Liver (tissue), 9 donors: ENCODE data around the gene SHC2. TPM values are rescaled to one million over a fixed set of nuclear protein-coding genes. Genes with fewer than 3 reads are reported as not detected.

Experiments
- DNase-seq: peaks from one replicate; pipeline ENCODE4 v3.0.0-alpha.2; 2017; ENCODE audit warnings: low spot score
- H3K27ac ChIP-seq, 2 donors: one replicate each; pipeline ENCODE4 v1.7.0; 2013; ENCODE audit warnings: inconsistent platforms in 2 of 2, low read length in 2 of 2, control low read depth in 1 of 2, low read depth in 1 of 2, mild to moderate bottlenecking in 1 of 2
- H3K27me3 ChIP-seq, 4 donors: one replicate each; pipeline versions ENCODE4 v1.6.1 to v1.7.0; 2013; ENCODE audit warnings: low read length in 3 of 4, inconsistent platforms in 1 of 4, mild to moderate bottlenecking in 1 of 4, moderate library complexity in 1 of 4; ENCODE audit not compliant: control insufficient read depth in 4 of 4, insufficient read depth in 4 of 4
- H3K36me3 ChIP-seq, 4 donors: one replicate each; pipeline versions ENCODE4 v1.6.1 to v1.7.0; 2013; ENCODE audit warnings: low read length in 3 of 4, mild to moderate bottlenecking in 3 of 4, low read depth in 1 of 4, moderate library complexity in 1 of 4; ENCODE audit not compliant: control insufficient read depth in 4 of 4, insufficient read depth in 3 of 4
- H3K4me1 ChIP-seq, 4 donors: one replicate each; pipeline versions ENCODE4 v1.6.1 to v1.7.0; 2013; ENCODE audit warnings: low read length in 3 of 4, mild to moderate bottlenecking in 3 of 4, moderate library complexity in 1 of 4; ENCODE audit not compliant: control insufficient read depth in 4 of 4, insufficient read depth in 4 of 4
- H3K4me3 ChIP-seq, 3 donors: one replicate each; pipeline versions ENCODE4 v1.6.1 to v1.7.0; 2013; ENCODE audit warnings: low read length in 3 of 3, control low read depth in 1 of 3, low read depth in 1 of 3, mild to moderate bottlenecking in 1 of 3
- H3K9ac ChIP-seq, 2 donors: one replicate each; pipeline ENCODE4 v1.7.0; 2013; ENCODE audit warnings: low read length in 2 of 2, mild to moderate bottlenecking in 2 of 2, moderate library complexity in 2 of 2, control low read depth in 1 of 2, low read depth in 1 of 2
- H3K9me3 ChIP-seq, 4 donors: one replicate each; pipeline versions ENCODE4 v1.6.1 to v1.7.0; 2013; ENCODE audit warnings: low read length in 3 of 4; ENCODE audit not compliant: control insufficient read depth in 4 of 4
- ATF3 ChIP-seq: IDR thresholded peaks from 2 replicates; pipeline ENCODE4 v1.6.1; 2016; ENCODE audit warnings: antibody characterized with exemption
- CTCF ChIP-seq: fragments of 150-350 bp; IDR thresholded peaks from 2 replicates; pipeline ENCODE4 v1.5.1; 2017; ENCODE audit warnings: improper control_type of control experiment, low read depth, low read length; ENCODE audit not compliant: missing input control
- EGR1 ChIP-seq, 2 donors: IDR thresholded peaks; 2 replicates each; pipeline ENCODE4 v1.6.1; 2016 to 2018; ENCODE audit warnings: antibody characterized with exemption in 2 of 2, low read depth in 2 of 2
- FOXA1 ChIP-seq: IDR thresholded peaks from 2 replicates; pipeline ENCODE4 v1.6.1; 2016; ENCODE audit warnings: antibody characterized with exemption
- FOXA2 ChIP-seq: IDR thresholded peaks from 2 replicates; pipeline ENCODE4 v1.6.1; 2016; ENCODE audit warnings: antibody characterized with exemption
- HNF4A ChIP-seq, 2 donors: conservative IDR thresholded peaks; 2 replicates each; pipeline ENCODE4 v1.6.1; 2016; ENCODE audit warnings: antibody characterized with exemption in 2 of 2, mild to moderate bottlenecking in 2 of 2
- HNF4G ChIP-seq: IDR thresholded peaks from 2 replicates; pipeline ENCODE4 v1.6.1; 2016; ENCODE audit warnings: antibody characterized with exemption
- JUND ChIP-seq, 2 donors: IDR thresholded peaks; 2 replicates each; pipeline ENCODE4 v1.6.1; 2016; ENCODE audit warnings: antibody characterized with exemption in 2 of 2
- MAX ChIP-seq: IDR thresholded peaks from 2 replicates; pipeline ENCODE4 v1.6.1; 2016; ENCODE audit warnings: antibody characterized with exemption
- RAD21 ChIP-seq, 2 donors: IDR thresholded peaks; 2 replicates each; pipeline ENCODE4 v1.6.1; 2016; ENCODE audit warnings: antibody characterized with exemption in 2 of 2, mild to moderate bottlenecking in 2 of 2
- RXRA ChIP-seq, 2 donors: IDR thresholded peaks; 2 replicates each; pipeline ENCODE4 v1.6.1; 2017 to 2018; ENCODE audit warnings: antibody characterized with exemption in 2 of 2, mild to moderate bottlenecking in 1 of 2
- TAF1 ChIP-seq: conservative IDR thresholded peaks from 2 replicates; pipeline ENCODE4 v1.6.1; 2016; ENCODE audit warnings: antibody characterized with exemption, mild to moderate bottlenecking
- YY1 ChIP-seq: IDR thresholded peaks from 2 replicates; pipeline ENCODE4 v1.6.1; 2016; ENCODE audit warnings: antibody characterized with exemption, mild to moderate bottlenecking
- ZBTB33 ChIP-seq: IDR thresholded peaks from 2 replicates; pipeline ENCODE4 v1.6.1; 2016; ENCODE audit warnings: antibody characterized with exemption
- WGBS: extraction: QIAGEN DNeasy Blood & Tissue Kit; methylation state at CpG from one replicate; pipeline ENCODE4 v1.1.7; 2013; 5-methylcytosine and 5-hydroxymethylcytosine counted together
- polyA plus RNA-seq, 2 donors: library from polyadenylated mRNA; stranded (reverse) in 1 of 2; unstranded in 1 of 2; fragments of 200-250 nt in 1 of 2; fragments of >200 nt in 1 of 2; fragmentation: Nextera tagmentation in 1 of 2; extraction: Ambion mirVana in 1 of 2; gene quantifications; one replicate each; pipeline versions ENCODE4 v1.2.1 to v1.2.3, GENCODE V29; 2013 to 2015
- total RNA-seq, 2 donors: library from RNA; depleted of rRNA; stranded (reverse); fragments of >200 nt; gene quantifications; one replicate each; pipeline ENCODE4 v1.2.3, GENCODE V29; 2014
- donor health status: healthy.
- donor health status: healthy.
- donor health status: healthy.
- donor health status: healthy.
- donor health status: healthy.

The SHC2 gene
- total and polyA plus RNA-seq, 4 donors = 15.6 to 43.0 (median 23.0) TPM

GRCh38 chr19:457636-458035, 3.2 kb downstream of the SHC2 start:
- Histone ChIP-seq H3K36me3 (peaks cover 0 to 6% (median 0%) of the 10 kb centered on the region in 4 donors), H3K9ac (no peak overlapping the region), H3K27ac (no peak overlapping the region), H3K4me3 (no peak overlapping the region), H3K9me3 (no peaks in the 10 kb centered on the region), H3K4me1 (peaks cover 2 to 11% (median 6%) of the 10 kb centered on the region in 4 donors), H3K27me3 (no peaks in the 10 kb centered on the region)
- DNase-seq = no peak
- TF ChIP-seq FOXA2 (no peak), FOXA1 (no peak), ATF3 (no peak)
- WGBS = 98% methylated on average over 30 of the region's 30 CpGs

- Histone ChIP-seq H3K27me3 (no peaks in the 10 kb centered on the region), H3K9me3 (no peaks in the 10 kb centered on the region)
- WGBS = 89% methylated on average over 18 of the region's 18 CpGs
Measured at GRCh38 chr19:456547-457110, 4.2 kb downstream of the SHC2 start.

GRCh38 chr19:455851-456546, 4.8 kb downstream of the SHC2 start:
- 95% methylated on average over 31 of the region's 31 CpGs for WGBS
- TF ChIP-seq RAD21 (IDR thresholded peaks at IDR 0.05) (no peak), ATF3 (no peak), EGR1 (IDR thresholded peaks at IDR 0.05; ENCODE audit: low read depth in 2 of 2) (no peak), FOXA2 (no peak), TAF1 (no peak), HNF4G (no peak)
- H3K4me1 ChIP-seq = peaks cover 0 to 6% (median 2%) of the 10 kb centered on the region in 4 donors
- peaks cover 0 to 6% (median 2%) of the 10 kb centered on the region in 4 donors for H3K36me3 ChIP-seq
- no peak overlapping the region for H3K4me3 ChIP-seq
- H3K27me3 ChIP-seq = no peaks in the 10 kb centered on the region
- DNase-seq = no peak
- no peaks in the 10 kb centered on the region for H3K9me3 ChIP-seq
- H3K9ac ChIP-seq = no peak overlapping the region
- no peak overlapping the region for H3K27ac ChIP-seq

More at GRCh38 chr19:456547-457110, 4.2 kb downstream of the SHC2 start:
- Histone ChIP-seq H3K36me3 (peaks cover 0 to 6% (median 2%) of the 10 kb centered on the region in 4 donors), H3K9ac (no peak overlapping the region), H3K27ac (no peak overlapping the region), H3K4me1 (peaks cover 2 to 7% (median 4%) of the 10 kb centered on the region in 4 donors), H3K4me3 (no peak overlapping the region)
- DNase-seq = no peak
- no peak for TF ChIP-seq HNF4G
- no peak for TF ChIP-seq RXRA (IDR thresholded peaks at IDR 0.05)
- TF ChIP-seq HNF4A (conservative IDR thresholded peaks at IDR 0.05) = no peak
- TF ChIP-seq ATF3 = no peak

GRCh38 chr19:455031-455705, 5.7 kb downstream of the SHC2 start:
- no peak for DNase-seq
- TF ChIP-seq YY1 (no peak), RXRA (IDR thresholded peaks at IDR 0.05) (no peak), ZBTB33 (no peak), JUND (IDR thresholded peaks at IDR 0.05) (no peak), HNF4G (no peak), MAX (no peak), TAF1 (no peak), CTCF (no peak)

More at GRCh38 chr19:455031-455705, 5.7 kb downstream of the SHC2 start:
- 97% methylated on average over 39 of the region's 39 CpGs for WGBS
- no peak overlapping the region for H3K9ac ChIP-seq
- no peak overlapping the region for H3K4me3 ChIP-seq
- H3K9me3 ChIP-seq = no peaks in the 10 kb centered on the region
- H3K27me3 ChIP-seq = no peaks in the 10 kb centered on the region
- no peak overlapping the region for H3K27ac ChIP-seq
- peaks cover 0 to 6% (median 2%) of the 10 kb centered on the region in 4 donors for H3K36me3 ChIP-seq
- peaks cover 0 to 6% (median 2%) of the 10 kb centered on the region in 4 donors for H3K4me1 ChIP-seq
